Mesendoderm (in vitro differentiated cells): ENCODE measurements around the gene C4BPA.

Source experiments
- DNase-seq: peaks from one replicate; pipeline ENCODE4 v3.0.0; 2013
- H2AK5ac ChIP-seq: 2 replicates; pipeline ENCODE4 v1.6.1; 2013; ENCODE audit warnings: low read length, inconsistent platforms
- H2BK120ac ChIP-seq: 2 replicates; pipeline ENCODE4 v1.6.1; 2013; ENCODE audit warnings: low read depth, mild to moderate bottlenecking, low read length, moderate library complexity, mixed read lengths
- H2BK15ac ChIP-seq: replicated peaks from 2 replicates; pipeline ENCODE4 v1.6.1; 2013; ENCODE audit warnings: low read depth, mild to moderate bottlenecking, moderate library complexity
- H2BK5ac ChIP-seq: 2 replicates; pipeline ENCODE4 v1.6.1; 2013; ENCODE audit warnings: low read length, inconsistent platforms
- H3K18ac ChIP-seq: 2 replicates; pipeline ENCODE4 v1.6.1; 2013; ENCODE audit warnings: mild to moderate bottlenecking, low read length, mixed read lengths
- H3K23ac ChIP-seq: one replicate; pipeline ENCODE4 v1.6.1; 2013; ENCODE audit warnings: low read length
- H3K27ac ChIP-seq: 2 replicates; pipeline ENCODE4 v1.5.1; 2013; ENCODE audit warnings: low read depth, mild to moderate bottlenecking, inconsistent platforms, low read length, moderate library complexity
- H3K27me3 ChIP-seq: 2 replicates; pipeline ENCODE4 v1.6.1; 2013; ENCODE audit warnings: low read length, control low read depth, mild to moderate bottlenecking, inconsistent platforms; ENCODE audit not compliant: insufficient read depth, poor library complexity
- H3K36me3 ChIP-seq: 2 replicates; pipeline ENCODE4 v1.6.1; 2013; ENCODE audit warnings: low read length, inconsistent platforms; ENCODE audit not compliant: control insufficient read depth, insufficient read depth
- H3K4ac ChIP-seq: one replicate; pipeline ENCODE4 v1.6.1; 2013; ENCODE audit warnings: low read depth, mild to moderate bottlenecking, low read length, moderate library complexity
- H3K4me1 ChIP-seq: 2 replicates; pipeline ENCODE4 v1.6.1; 2013; ENCODE audit warnings: low read depth, low read length, inconsistent platforms; ENCODE audit not compliant: control insufficient read depth
- H3K4me2 ChIP-seq: 2 replicates; pipeline ENCODE4 v1.6.1; 2013; ENCODE audit warnings: low read length
- H3K4me3 ChIP-seq: 2 replicates; pipeline ENCODE4 v1.5.1; 2013; ENCODE audit warnings: mild to moderate bottlenecking, low read length
- H3K56ac ChIP-seq: one replicate; pipeline ENCODE4 v1.6.1; 2013; ENCODE audit warnings: low read length
- H3K79me1 ChIP-seq: 2 replicates; pipeline ENCODE4 v1.6.1; 2013; ENCODE audit warnings: low read length, inconsistent platforms
- H3K79me2 ChIP-seq: 2 replicates; pipeline ENCODE4 v1.6.1; 2013; ENCODE audit warnings: mild to moderate bottlenecking, low read length; ENCODE audit not compliant: control insufficient read depth, insufficient read depth
- H3K9ac ChIP-seq: 2 replicates; pipeline ENCODE4 v1.6.1; 2013; ENCODE audit warnings: low read length, inconsistent platforms
- H4K5ac ChIP-seq: one replicate; pipeline ENCODE4 v1.6.1; 2013; ENCODE audit warnings: low read length
- H4K8ac ChIP-seq: one replicate; pipeline ENCODE4 v1.6.1; 2013; ENCODE audit warnings: low read depth, mild to moderate bottlenecking, control low read depth, low read length, moderate library complexity
- WGBS: extraction: QIAGEN DNeasy Blood & Tissue Kit; methylation state at CpG from one replicate; pipeline ENCODE4 v1.1.7; 2013; ENCODE audit warnings: low lambda C conversion rate, missing lambda C conversion rate; ENCODE audit not compliant: insufficient coverage; ENCODE audit errors: extremely low coverage; 5-methylcytosine and 5-hydroxymethylcytosine counted together

The C4BPA gene

DNA sequence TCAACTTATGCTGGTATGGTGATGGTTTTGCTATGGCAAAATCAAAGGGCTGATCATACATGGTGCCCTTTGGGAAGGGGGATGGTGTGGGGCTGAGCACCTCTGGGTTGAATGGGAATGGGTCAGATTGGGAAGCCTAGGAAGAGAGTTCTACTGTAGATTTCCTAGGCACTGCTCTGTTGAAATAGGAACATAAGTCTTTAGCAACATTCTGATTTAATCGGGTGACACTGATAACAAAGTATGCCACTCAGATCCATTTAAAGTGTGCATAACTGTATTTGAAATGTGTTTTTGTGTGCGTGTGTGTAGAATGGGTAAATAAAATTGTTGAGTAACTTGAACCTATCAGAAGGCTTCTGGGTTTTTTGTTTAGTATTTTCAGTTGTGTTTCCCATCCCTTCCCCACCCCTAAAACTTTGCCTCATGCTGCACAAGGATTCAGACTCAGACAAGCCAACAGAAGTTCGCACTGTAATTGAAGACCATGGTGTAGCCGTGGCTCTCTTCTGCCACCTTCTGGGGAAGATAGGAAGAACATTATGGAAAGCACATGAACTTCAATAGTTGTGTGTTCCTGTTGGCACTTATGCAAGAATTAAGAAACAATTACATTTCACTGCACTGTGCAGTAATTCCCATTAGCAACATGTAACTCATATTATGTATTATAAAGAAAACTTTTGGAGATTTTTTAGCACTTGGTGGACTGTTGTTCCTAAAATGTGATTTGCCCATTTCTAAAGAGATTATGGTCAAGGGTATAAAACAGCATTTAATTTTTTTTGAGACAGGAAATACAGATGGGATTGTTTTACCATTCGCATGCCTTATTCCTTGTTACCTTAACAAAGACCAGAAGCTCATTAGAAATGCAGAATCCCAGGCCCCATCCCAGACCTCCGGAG lies 26.3 kb upstream of the C4BPA start:
- Histone ChIP-seq H4K8ac (no peak overlapping the region), H3K36me3 (no peaks in the 10 kb centered on the region), H4K5ac (no peak overlapping the region), H3K4me1 (no peaks in the 10 kb centered on the region), H2AK5ac (no peak overlapping the region), H3K18ac (no peak overlapping the region), H3K27ac (no peak overlapping the region), H2BK5ac (no peak overlapping the region), H3K27me3 (no peaks in the 10 kb centered on the region), H3K23ac (no peak overlapping the region), H2BK15ac (no peak overlapping the region), H2BK120ac (no peak overlapping the region), H3K4ac (no peak overlapping the region), H3K79me1 (no peaks in the 10 kb centered on the region), H3K4me3 (no peak overlapping the region), H3K56ac (no peak overlapping the region), H3K79me2 (no peaks in the 10 kb centered on the region), H3K9ac (no peak overlapping the region), H3K4me2 (no peak overlapping the region)
- WGBS, result 100% methylated on average over 1 of the region's 6 CpGs
- DNase-seq, result peak; percentile 76

DNA sequence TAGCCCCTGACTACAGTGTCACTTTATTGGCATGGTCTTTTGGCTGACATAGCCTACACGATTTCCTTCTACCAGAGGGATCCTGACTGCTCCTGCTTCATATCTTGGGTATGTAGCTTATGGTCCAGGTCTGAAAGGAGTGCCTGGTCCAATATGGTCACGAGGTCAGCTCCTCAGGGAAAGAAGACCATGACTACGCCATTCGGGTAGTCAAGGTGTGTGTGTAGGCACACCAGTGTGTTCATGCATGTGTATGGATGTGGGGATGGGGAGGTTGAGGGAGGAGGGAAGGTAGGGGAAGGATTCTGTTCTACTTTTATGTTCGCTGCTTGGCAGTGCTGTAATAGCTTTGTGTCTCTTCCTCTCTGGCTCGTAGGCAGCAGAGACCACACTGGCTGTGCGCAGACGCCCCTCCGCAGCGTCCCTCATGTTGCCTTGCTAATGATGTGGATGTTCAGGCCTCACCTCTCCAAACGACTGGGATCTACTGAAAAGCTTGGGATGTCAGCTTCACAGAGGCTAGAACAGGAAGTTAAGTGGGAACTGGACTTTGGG lies 25.4 kb upstream of the C4BPA start:
- DNase-seq, result no peak
- Histone ChIP-seq H3K18ac (no peak overlapping the region), H2AK5ac (no peak overlapping the region), H3K79me2 (no peaks in the 10 kb centered on the region), H3K79me1 (no peaks in the 10 kb centered on the region), H2BK5ac (no peak overlapping the region), H2BK120ac (no peak overlapping the region), H3K27ac (no peak overlapping the region), H4K8ac (no peak overlapping the region), H3K4me3 (no peak overlapping the region), H3K4me1 (no peaks in the 10 kb centered on the region), H3K4ac (no peak overlapping the region), H3K56ac (no peak overlapping the region), H3K27me3 (no peaks in the 10 kb centered on the region), H3K4me2 (no peak overlapping the region), H3K9ac (no peak overlapping the region), H2BK15ac (no peak overlapping the region), H3K23ac (no peak overlapping the region), H3K36me3 (no peaks in the 10 kb centered on the region), H4K5ac (no peak overlapping the region)
- no CpG with 5 or more reads among the region's 11 CpGs for WGBS

DNA sequence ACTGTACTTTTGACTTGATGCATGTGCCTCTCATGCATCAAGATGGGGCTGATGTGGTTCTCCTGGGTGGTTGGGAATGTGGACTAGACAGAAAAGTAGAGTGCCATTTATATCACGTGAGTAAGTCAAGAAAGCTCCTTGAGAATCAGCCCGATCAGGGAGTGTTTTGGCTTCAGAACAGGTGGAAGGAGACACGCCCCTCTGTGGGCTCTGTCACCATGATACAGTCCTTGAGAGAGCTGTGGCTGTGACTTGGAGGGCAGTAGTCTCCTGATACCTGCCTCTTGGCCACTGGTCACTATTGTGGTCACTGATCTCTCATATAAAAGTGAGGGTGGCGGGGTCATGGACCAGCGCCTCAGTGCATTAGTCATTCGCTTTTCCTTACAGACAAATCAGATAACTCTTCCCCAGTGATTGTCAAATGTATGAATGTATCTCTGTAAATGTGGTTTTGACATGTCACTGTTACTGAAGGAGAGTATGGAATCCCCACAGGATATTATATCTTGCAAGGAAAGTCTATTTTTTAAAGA lies 24.3 kb upstream of the C4BPA start:
- H3K27ac ChIP-seq, result no peak overlapping the region
- H3K79me1 ChIP-seq, result no peaks in the 10 kb centered on the region
- no peak overlapping the region for H2BK120ac ChIP-seq
- H3K18ac ChIP-seq, result no peak overlapping the region
- no peak for DNase-seq
- no peaks in the 10 kb centered on the region for H3K36me3 ChIP-seq
- H3K4me2 ChIP-seq, result no peak overlapping the region
- no peaks in the 10 kb centered on the region for H3K79me2 ChIP-seq
- no peak overlapping the region for H3K4ac ChIP-seq
- no peak overlapping the region for H4K5ac ChIP-seq
- H2BK15ac ChIP-seq, result no peak overlapping the region
- no peak overlapping the region for H3K9ac ChIP-seq
- H3K4me1 ChIP-seq, result no peaks in the 10 kb centered on the region
- no peak overlapping the region for H4K8ac ChIP-seq
- no peak overlapping the region for H3K56ac ChIP-seq
- no peaks in the 10 kb centered on the region for H3K27me3 ChIP-seq
- H3K23ac ChIP-seq, result no peak overlapping the region
- no peak overlapping the region for H2BK5ac ChIP-seq
- no peak overlapping the region for H3K4me3 ChIP-seq
- WGBS, result no CpG with 5 or more reads among the region's 6 CpGs
- H2AK5ac ChIP-seq, result no peak overlapping the region

GRCh38 chr1:207081088-207081487 lies 22.9 kb upstream of the C4BPA start:
- DNase-seq, result no peak
- H3K18ac ChIP-seq, result no peak overlapping the region
- H3K4ac ChIP-seq, result no peak overlapping the region
- no peak overlapping the region for H4K8ac ChIP-seq
- no peaks in the 10 kb centered on the region for H3K79me2 ChIP-seq
- no peak overlapping the region for H4K5ac ChIP-seq
- no peak overlapping the region for H2AK5ac ChIP-seq
- WGBS, result no CpG with 5 or more reads among the region's 2 CpGs
- no peak overlapping the region for H2BK5ac ChIP-seq
- H3K4me1 ChIP-seq, result no peaks in the 10 kb centered on the region
- no peaks in the 10 kb centered on the region for H3K27me3 ChIP-seq
- H3K27ac ChIP-seq, result no peak overlapping the region
- no peak overlapping the region for H3K56ac ChIP-seq
- no peak overlapping the region for H2BK15ac ChIP-seq
- no peak overlapping the region for H2BK120ac ChIP-seq
- no peak overlapping the region for H3K23ac ChIP-seq
- no peak overlapping the region for H3K9ac ChIP-seq
- no peaks in the 10 kb centered on the region for H3K79me1 ChIP-seq
- no peaks in the 10 kb centered on the region for H3K36me3 ChIP-seq
- no peak overlapping the region for H3K4me3 ChIP-seq
- H3K4me2 ChIP-seq, result no peak overlapping the region

DNA sequence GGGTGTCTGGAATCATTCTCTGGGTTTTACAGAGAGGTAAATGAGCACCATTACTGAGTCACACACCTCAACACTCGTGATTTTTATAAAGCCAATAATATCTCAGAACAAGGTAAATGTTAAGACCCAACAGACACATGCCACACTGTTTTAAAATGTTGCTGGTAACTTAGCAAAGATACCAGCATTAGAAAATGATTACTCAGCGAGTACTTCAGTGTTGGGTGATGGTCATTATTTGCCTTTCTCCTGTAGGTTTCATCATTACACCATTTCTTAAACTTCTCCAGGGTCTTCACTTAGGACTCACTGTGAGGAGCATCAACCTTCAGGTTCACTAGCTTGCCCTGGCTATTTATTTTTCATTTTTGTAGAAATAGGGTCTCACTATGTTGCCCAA lies 22.2 kb upstream of the C4BPA start:
- H2BK5ac ChIP-seq, result no peak overlapping the region

More for the DNA sequence above, 22.2 kb upstream of the C4BPA start:
- Histone ChIP-seq H3K4me3 (no peak overlapping the region), H3K23ac (no peak overlapping the region), H3K4ac (no peak overlapping the region), H2BK120ac (no peak overlapping the region), H4K8ac (no peak overlapping the region), H3K4me2 (no peak overlapping the region), H3K56ac (no peak overlapping the region), H2AK5ac (no peak overlapping the region), H3K18ac (no peak overlapping the region), H3K27ac (no peak overlapping the region), H3K79me2 (no peaks in the 10 kb centered on the region), H3K27me3 (no peaks in the 10 kb centered on the region), H3K79me1 (no peaks in the 10 kb centered on the region), H2BK15ac (no peak overlapping the region), H3K4me1 (no peaks in the 10 kb centered on the region), H3K36me3 (no peaks in the 10 kb centered on the region), H3K9ac (no peak overlapping the region), H4K5ac (no peak overlapping the region)
- DNase-seq, result no peak
- WGBS, result no CpG with 5 or more reads among the region's 2 CpGs
